Measurements from ENCODE around the gene LCNL1.

Gene LCNL1

GRCh38 chr9:137015976-137016375 is 33.2 kb downstream of the LCNL1 start:
- no peak for TF ChIP-seq CTCF (IDR thresholded peaks at IDR 0.05)
- Histone ChIP-seq H3K36me3 (peaks cover 96% of the 10 kb centered on the region), H3K9me3 (no peaks in the 10 kb centered on the region), H3K4me1 (ENCODE audit: control insufficient read depth in 1 of 2, insufficient read depth in 1 of 2, low read depth in 1 of 2, low read length in 1 of 2) (no peaks in the 10 kb centered on the region), H3K27ac (no peak overlapping the region), H3K27me3 (no peaks in the 10 kb centered on the region), H3K4me3 (ENCODE audit: low read depth in 1 of 2, low read length in 1 of 2) (no peak overlapping the region)

- H3K4me1 ChIP-seq (ENCODE audit: control insufficient read depth in 1 of 2, insufficient read depth in 1 of 2, low read depth in 1 of 2, low read length in 1 of 2), result no peaks in the 10 kb centered on the region
- no peak for TF ChIP-seq CTCF (IDR thresholded peaks at IDR 0.05)
- H3K27me3 ChIP-seq, result no peaks in the 10 kb centered on the region
- no peak overlapping the region for H3K4me3 ChIP-seq (ENCODE audit: low read depth in 1 of 2, low read length in 1 of 2)
- H3K36me3 ChIP-seq, result peaks cover 96% of the 10 kb centered on the region
- no peak overlapping the region for H3K27ac ChIP-seq
- no peaks in the 10 kb centered on the region for H3K9me3 ChIP-seq
Observed at GRCh38 chr9:137016436-137016835, 33.6 kb downstream of the LCNL1 start.

- Histone ChIP-seq H3K9me3 (no peaks in the 10 kb centered on the region), H3K36me3 (peaks cover 93% of the 10 kb centered on the region)
Observed at GRCh38 chr9:137017071-137017470, 34.3 kb downstream of the LCNL1 start.

GRCh38 chr9:137017791-137018497 is 35.2 kb downstream of the LCNL1 start:
- Histone ChIP-seq H3K4me3 (ENCODE audit: low read depth in 1 of 2, low read length in 1 of 2) (no peak overlapping the region), H3K27me3 (no peaks in the 10 kb centered on the region), H3K4me1 (ENCODE audit: control insufficient read depth in 1 of 2, insufficient read depth in 1 of 2, low read depth in 1 of 2, low read length in 1 of 2) (no peaks in the 10 kb centered on the region), H3K27ac (no peak overlapping the region), H3K9me3 (no peaks in the 10 kb centered on the region), H3K36me3 (peaks cover 92% of the 10 kb centered on the region)
- no peak for TF ChIP-seq CTCF (IDR thresholded peaks at IDR 0.05)

More at GRCh38 chr9:137017071-137017470, 34.3 kb downstream of the LCNL1 start:
- no peaks in the 10 kb centered on the region for H3K4me1 ChIP-seq (ENCODE audit: control insufficient read depth in 1 of 2, insufficient read depth in 1 of 2, low read depth in 1 of 2, low read length in 1 of 2)
- TF ChIP-seq CTCF (IDR thresholded peaks at IDR 0.05), result no peak
- H3K4me3 ChIP-seq (ENCODE audit: low read depth in 1 of 2, low read length in 1 of 2), result no peak overlapping the region
- H3K27me3 ChIP-seq, result no peaks in the 10 kb centered on the region
- no peak overlapping the region for H3K27ac ChIP-seq

GRCh38 chr9:137018761-137019559 is 36.2 kb downstream of the LCNL1 start:
- no peak overlapping the region for H3K4me3 ChIP-seq (ENCODE audit: low read depth in 1 of 2, low read length in 1 of 2)
- no peak overlapping the region for H3K27ac ChIP-seq
- TF ChIP-seq CTCF (IDR thresholded peaks at IDR 0.05), result no peak
- no peaks in the 10 kb centered on the region for H3K4me1 ChIP-seq (ENCODE audit: control insufficient read depth in 1 of 2, insufficient read depth in 1 of 2, low read depth in 1 of 2, low read length in 1 of 2)
- H3K9me3 ChIP-seq, result no peaks in the 10 kb centered on the region
- peaks cover 85% of the 10 kb centered on the region for H3K36me3 ChIP-seq
- H3K27me3 ChIP-seq, result no peaks in the 10 kb centered on the region
